Measurements from ENCODE around the gene KLHL42. TPM values are rescaled to one million over a fixed set of nuclear protein-coding genes. Genes with fewer than 3 reads are reported as not detected.

Gene KLHL42
- total RNA-seq, 4 donors from 2014 or later = 14.0 to 30.3 (median 25.0) TPM

DNA sequence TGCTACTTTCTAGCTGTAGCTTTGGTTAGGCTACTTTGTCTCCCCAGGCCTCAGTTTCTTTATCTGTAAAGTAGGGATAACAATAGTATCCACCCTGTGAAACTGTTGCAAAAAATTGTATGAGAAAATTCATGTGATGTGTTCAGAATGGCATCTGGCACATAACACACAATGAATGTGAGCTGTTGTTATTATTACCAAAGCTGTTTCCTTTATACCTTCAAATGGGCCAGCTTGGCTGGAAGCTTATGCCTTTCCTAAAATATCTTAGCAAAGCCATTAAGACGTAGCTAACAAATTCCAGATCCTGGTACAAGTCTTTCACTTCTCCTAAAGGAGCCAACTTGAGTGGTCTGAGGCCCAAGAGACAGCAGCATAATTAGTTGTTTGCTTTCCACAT, 25.2 kb downstream of the KLHL42 start:
- Histone ChIP-seq H3K9me3 (no peaks in the 10 kb centered on the region), H3K27me3 (no peaks in the 10 kb centered on the region), H3K27ac (no peak overlapping the region), H3K4me1 (no peaks in the 10 kb centered on the region), H3K36me3 (no peaks in the 10 kb centered on the region), H3K4me3 (no peak overlapping the region)
- WGBS = 55% methylated on average over 1 of the region's 1 CpG
- TF ChIP-seq POLR2AphosphoS5 (IDR thresholded peaks at IDR 0.05) (no peak), EP300 (IDR thresholded peaks at IDR 0.05) (no peak), POLR2A (IDR thresholded peaks at IDR 0.05) (no peak)
- TF ChIP-seq, protein P1, sequence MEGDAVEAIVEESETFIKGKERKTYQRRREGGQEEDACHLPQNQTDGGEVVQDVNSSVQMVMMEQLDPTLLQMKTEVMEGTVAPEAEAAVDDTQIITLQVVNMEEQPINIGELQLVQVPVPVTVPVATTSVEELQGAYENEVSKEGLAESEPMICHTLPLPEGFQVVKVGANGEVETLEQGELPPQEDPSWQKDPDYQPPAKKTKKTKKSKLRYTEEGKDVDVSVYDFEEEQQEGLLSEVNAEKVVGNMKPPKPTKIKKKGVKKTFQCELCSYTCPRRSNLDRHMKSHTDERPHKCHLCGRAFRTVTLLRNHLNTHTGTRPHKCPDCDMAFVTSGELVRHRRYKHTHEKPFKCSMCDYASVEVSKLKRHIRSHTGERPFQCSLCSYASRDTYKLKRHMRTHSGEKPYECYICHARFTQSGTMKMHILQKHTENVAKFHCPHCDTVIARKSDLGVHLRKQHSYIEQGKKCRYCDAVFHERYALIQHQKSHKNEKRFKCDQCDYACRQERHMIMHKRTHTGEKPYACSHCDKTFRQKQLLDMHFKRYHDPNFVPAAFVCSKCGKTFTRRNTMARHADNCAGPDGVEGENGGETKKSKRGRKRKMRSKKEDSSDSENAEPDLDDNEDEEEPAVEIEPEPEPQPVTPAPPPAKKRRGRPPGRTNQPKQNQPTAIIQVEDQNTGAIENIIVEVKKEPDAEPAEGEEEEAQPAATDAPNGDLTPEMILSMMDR (IDR thresholded peaks at IDR 0.05) = no peak
- DNase-seq (ENCODE audit: low spot score in 2 of 2) = no peak

DNA sequence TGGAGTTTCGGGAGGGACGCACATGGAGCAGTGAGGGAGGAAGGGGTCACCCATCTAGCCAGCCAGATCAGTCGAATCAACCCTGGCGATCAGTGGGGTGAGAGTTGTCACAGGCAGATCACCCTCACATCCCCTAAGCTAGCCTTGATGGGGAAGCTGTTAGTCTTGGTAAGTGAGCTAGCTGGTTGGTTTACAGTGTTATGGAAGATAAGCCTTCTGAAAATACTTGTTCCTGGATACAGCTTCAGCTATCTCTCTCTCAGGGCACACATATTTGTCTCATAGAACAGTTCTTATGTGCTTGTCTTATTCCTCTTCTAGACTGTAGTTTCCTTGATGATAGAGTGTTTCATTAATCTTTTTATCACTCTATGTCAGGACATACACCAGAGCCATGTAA, 26.2 kb downstream of the KLHL42 start:
- no peak for DNase-seq (ENCODE audit: low spot score in 2 of 2)
- 80% methylated on average over 4 of the region's 4 CpGs for WGBS
- Histone ChIP-seq H3K27me3 (no peaks in the 10 kb centered on the region), H3K9me3 (no peaks in the 10 kb centered on the region), H3K27ac (no peak overlapping the region), H3K36me3 (no peaks in the 10 kb centered on the region), H3K4me3 (no peak overlapping the region), H3K4me1 (no peaks in the 10 kb centered on the region)
- TF ChIP-seq, protein P1 (IDR thresholded peaks at IDR 0.05) = no peak
- TF ChIP-seq POLR2AphosphoS5 (IDR thresholded peaks at IDR 0.05) (no peak), POLR2A (IDR thresholded peaks at IDR 0.05) (no peak), EP300 (IDR thresholded peaks at IDR 0.05) (no peak)

DNA sequence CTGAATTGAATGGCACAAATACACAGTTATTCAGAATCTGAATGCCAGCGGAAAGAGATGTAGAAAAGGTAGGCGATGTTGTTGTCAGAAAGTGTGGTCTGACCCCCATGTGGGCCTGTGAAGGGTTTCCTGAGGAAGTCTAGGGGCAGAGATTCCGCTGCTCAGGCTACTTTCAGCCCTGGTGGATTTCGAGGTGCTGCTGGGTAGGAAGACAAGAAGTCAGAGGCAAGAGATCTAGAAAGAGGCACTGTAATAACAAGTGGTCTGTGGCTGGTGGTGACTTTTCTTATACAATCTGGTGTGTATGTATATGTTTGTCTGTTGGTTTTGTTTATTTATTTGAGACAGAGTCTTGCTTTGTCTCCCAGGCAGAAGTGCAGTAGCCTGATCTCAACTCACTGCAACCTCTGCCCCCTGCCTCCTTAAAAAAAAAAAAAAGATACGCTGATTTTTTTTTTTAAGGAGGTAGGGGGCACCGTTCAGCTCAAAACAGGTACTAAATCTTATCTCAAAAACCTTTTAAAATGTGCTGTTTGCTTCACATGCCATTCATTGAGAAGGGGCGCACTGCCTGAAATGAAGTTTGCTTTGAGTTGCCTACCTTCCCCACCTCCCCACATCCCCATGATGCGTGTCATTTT, 27.1 kb downstream of the KLHL42 start:
- WGBS = 64% methylated on average over 8 of the region's 8 CpGs
- H3K9me3 ChIP-seq = no peaks in the 10 kb centered on the region
- no peaks in the 10 kb centered on the region for H3K27me3 ChIP-seq

DNA sequence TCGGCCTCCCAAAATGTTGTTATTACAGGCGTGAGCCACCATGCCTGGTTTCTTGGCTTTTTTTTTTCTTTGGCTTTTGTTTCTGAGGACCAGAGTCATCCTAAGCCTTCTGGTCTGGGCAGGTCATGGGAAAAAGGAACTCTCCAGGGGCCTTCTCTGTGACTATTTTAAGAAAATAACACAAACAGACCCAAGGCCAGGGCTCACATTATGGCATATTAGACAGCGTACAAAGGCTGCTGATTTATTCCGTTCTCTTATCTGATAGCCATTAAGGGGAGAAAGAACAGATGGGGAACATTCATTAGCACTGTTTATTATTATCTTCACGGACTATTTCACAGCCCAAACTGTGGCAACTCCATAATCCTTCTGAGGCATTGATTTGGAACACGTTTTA, 28.8 kb downstream of the KLHL42 start:
- 59% methylated on average over 6 of the region's 6 CpGs for WGBS

More for the DNA sequence above, 27.1 kb downstream of the KLHL42 start:
- Histone ChIP-seq H3K36me3 (no peaks in the 10 kb centered on the region), H3K27ac (no peak overlapping the region), H3K4me1 (no peaks in the 10 kb centered on the region), H3K4me3 (no peak overlapping the region)
- TF ChIP-seq, protein P1 (IDR thresholded peaks at IDR 0.05) = no peak
- TF ChIP-seq EP300 (IDR thresholded peaks at IDR 0.05) (no peak), POLR2AphosphoS5 (IDR thresholded peaks at IDR 0.05) (no peak), POLR2A (IDR thresholded peaks at IDR 0.05) (no peak)
- DNase-seq (ENCODE audit: low spot score in 2 of 2) = no peak

DNA sequence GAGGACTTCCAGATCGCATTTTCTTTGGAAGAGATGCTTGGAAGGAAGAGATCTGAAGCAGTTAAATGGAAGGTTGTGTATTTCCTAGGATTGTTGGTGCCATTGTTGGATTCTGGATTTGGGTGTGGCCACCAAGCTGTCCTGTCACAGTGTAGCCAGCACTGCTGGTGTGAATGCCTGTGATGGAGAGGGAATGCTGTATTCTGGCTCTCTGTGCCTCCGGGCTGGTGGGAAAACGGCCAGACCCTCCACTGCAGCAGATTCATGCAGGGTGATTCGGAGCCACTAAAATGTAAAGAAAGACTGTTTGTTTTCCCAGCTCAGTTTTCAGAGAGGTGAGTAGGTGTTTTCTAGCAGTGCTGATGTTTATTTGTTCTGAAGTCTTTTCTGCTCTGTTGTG, 30.7 kb downstream of the KLHL42 start:
- Histone ChIP-seq H3K27ac (no peak overlapping the region), H3K27me3 (no peaks in the 10 kb centered on the region), H3K4me3 (no peak overlapping the region), H3K4me1 (no peaks in the 10 kb centered on the region), H3K9me3 (no peaks in the 10 kb centered on the region), H3K36me3 (no peaks in the 10 kb centered on the region)
- DNase-seq (ENCODE audit: low spot score in 2 of 2) = no peak
- 41% methylated on average over 4 of the region's 4 CpGs for WGBS
- TF ChIP-seq POLR2AphosphoS5 (IDR thresholded peaks at IDR 0.05) (no peak), EP300 (IDR thresholded peaks at IDR 0.05) (no peak), POLR2A (IDR thresholded peaks at IDR 0.05) (no peak)
- TF ChIP-seq, protein P1 (IDR thresholded peaks at IDR 0.05) = no peak

More for the DNA sequence above, 28.8 kb downstream of the KLHL42 start:
- H3K4me3 ChIP-seq = no peak overlapping the region
- no peaks in the 10 kb centered on the region for H3K9me3 ChIP-seq
- no peak for DNase-seq (ENCODE audit: low spot score in 2 of 2)
- H3K36me3 ChIP-seq = no peaks in the 10 kb centered on the region
- no peak overlapping the region for H3K27ac ChIP-seq
- TF ChIP-seq EP300 (IDR thresholded peaks at IDR 0.05) (no peak), POLR2AphosphoS5 (IDR thresholded peaks at IDR 0.05) (no peak), POLR2A (IDR thresholded peaks at IDR 0.05) (no peak)
- TF ChIP-seq, protein P1 (IDR thresholded peaks at IDR 0.05) = no peak
- no peaks in the 10 kb centered on the region for H3K4me1 ChIP-seq
- no peaks in the 10 kb centered on the region for H3K27me3 ChIP-seq
